ENCODE data around the gene ADAM8. TPM values are rescaled to one million over a fixed set of nuclear protein-coding genes. Genes with fewer than 3 reads are reported as not detected.

Gene ADAM8
- total RNA-seq, 1 donor from 2014 or later: 3.6 TPM

DNA sequence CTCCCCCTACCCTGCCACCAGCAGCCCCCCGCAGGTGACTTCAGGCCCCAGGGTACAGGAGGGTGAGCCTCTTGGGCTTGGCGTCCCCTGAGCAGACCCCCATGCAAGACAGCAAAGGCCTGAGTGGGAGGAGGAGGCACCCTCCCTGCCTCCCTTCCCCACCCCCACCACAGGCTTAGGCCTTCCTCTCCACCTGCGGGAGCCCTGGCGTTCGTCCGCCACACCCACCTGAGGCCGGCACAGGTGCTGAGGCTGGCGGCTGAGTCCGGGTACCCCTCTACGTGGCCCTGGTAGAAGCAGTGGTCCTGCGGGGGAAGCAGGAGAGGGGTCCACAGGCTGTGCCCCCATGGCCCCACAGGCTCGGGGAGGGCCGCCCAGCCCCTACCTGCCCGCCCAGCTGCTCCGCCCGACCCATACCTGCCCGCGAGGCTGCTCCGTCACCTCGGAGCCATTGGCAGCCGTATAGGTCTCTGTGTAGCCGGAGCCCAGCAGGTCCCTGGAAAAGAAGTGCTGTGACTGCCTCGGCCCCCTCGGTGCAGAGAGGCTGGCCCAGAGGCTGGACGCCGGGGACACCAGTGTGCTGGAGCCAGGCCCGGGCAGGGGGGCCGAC lies 3.0 kb downstream of the ADAM8 start:
- TF ChIP-seq, protein P1, sequence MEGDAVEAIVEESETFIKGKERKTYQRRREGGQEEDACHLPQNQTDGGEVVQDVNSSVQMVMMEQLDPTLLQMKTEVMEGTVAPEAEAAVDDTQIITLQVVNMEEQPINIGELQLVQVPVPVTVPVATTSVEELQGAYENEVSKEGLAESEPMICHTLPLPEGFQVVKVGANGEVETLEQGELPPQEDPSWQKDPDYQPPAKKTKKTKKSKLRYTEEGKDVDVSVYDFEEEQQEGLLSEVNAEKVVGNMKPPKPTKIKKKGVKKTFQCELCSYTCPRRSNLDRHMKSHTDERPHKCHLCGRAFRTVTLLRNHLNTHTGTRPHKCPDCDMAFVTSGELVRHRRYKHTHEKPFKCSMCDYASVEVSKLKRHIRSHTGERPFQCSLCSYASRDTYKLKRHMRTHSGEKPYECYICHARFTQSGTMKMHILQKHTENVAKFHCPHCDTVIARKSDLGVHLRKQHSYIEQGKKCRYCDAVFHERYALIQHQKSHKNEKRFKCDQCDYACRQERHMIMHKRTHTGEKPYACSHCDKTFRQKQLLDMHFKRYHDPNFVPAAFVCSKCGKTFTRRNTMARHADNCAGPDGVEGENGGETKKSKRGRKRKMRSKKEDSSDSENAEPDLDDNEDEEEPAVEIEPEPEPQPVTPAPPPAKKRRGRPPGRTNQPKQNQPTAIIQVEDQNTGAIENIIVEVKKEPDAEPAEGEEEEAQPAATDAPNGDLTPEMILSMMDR (conservative IDR thresholded peaks at IDR 0.05): no peak
- Mint-ChIP-seq H3K4me3 (no peak overlapping the region), H3K4me1 (peaks cover 3% of the 10 kb centered on the region), H3K27ac (ENCODE audit: unreplicated experiment) (no peak overlapping the region), H3K27me3 (ENCODE audit: low read depth) (peaks cover 19% of the 10 kb centered on the region), H3K36me3 (ENCODE audit: low read depth) (no peaks in the 10 kb centered on the region), H3K9me3 (no peaks in the 10 kb centered on the region)
- DNase-seq (ENCODE audit: low read depth, low spot score): no peak

DNA sequence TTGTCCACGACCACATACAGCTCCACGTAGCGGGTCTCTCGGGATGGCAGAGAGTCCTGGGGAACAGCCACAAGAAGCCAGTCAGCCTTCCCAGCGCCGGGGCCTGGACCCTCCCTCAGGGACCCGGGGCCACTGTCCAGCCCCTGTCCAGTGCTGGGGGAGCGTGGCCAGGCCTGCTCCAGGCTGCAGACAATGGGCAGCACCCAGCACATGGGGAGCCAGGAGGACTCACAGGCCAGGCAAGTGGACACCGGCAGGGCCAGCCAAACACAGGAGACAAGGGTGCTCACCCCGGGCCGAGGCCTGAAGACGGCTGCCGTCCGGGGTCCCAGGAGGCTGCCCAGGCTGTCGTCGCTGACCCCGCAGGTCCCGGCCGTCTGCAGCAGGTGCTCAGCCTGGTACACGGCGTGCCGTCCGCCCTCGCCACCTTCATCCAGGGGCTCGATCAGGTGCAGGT lies 3.7 kb downstream of the ADAM8 start:
- peaks cover 3% of the 10 kb centered on the region for H3K4me1 Mint-ChIP-seq
- DNase-seq (ENCODE audit: low read depth, low spot score): no peak
- no peak overlapping the region for H3K27ac Mint-ChIP-seq (ENCODE audit: unreplicated experiment)
- H3K27me3 Mint-ChIP-seq (ENCODE audit: low read depth): peaks cover 19% of the 10 kb centered on the region
- TF ChIP-seq, protein P1 (conservative IDR thresholded peaks at IDR 0.05): no peak
- H3K36me3 Mint-ChIP-seq (ENCODE audit: low read depth): no peaks in the 10 kb centered on the region
- no peaks in the 10 kb centered on the region for H3K9me3 Mint-ChIP-seq
- no peak overlapping the region for H3K4me3 Mint-ChIP-seq

DNA sequence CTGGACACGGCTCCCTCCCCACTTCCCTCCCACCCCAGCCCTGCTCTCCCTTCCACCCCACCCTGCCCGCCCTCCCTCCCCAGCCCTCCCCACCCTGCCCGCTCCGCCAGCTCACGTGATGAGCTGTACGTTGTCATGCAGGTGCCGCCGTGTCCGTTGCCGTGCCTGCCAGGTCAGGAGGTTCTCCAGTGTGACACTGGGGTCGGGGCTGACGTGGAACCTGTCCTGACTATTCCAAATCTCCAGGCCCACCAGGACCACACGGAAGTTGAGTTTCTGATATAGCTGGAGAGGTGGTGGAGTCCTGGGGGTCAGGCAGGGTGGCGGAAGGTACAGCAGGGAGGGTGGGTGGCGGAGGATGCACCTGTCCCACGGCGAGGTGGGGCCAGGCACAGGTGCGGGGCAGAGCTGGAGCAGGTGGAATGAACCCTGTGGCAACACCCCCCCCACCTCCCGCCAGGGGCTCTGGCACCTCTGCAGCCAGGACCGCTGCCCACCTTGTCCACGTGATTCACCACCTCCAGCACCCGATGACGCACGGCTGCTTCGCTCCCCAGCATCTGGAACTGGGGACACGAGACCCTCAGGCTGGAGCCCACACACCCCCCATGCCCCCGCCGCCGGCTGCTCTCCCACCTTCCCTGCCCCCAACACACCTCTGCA lies 4.2 kb downstream of the ADAM8 start:
- Mint-ChIP-seq H3K27me3 (ENCODE audit: low read depth) (peaks cover 15% of the 10 kb centered on the region), H3K36me3 (ENCODE audit: low read depth) (no peaks in the 10 kb centered on the region), H3K27ac (ENCODE audit: unreplicated experiment) (no peak overlapping the region), H3K9me3 (no peaks in the 10 kb centered on the region), H3K4me1 (peaks cover 3% of the 10 kb centered on the region), H3K4me3 (no peak overlapping the region)
- no peak for DNase-seq (ENCODE audit: low read depth, low spot score)
- TF ChIP-seq, protein P1 (conservative IDR thresholded peaks at IDR 0.05): no peak

DNA sequence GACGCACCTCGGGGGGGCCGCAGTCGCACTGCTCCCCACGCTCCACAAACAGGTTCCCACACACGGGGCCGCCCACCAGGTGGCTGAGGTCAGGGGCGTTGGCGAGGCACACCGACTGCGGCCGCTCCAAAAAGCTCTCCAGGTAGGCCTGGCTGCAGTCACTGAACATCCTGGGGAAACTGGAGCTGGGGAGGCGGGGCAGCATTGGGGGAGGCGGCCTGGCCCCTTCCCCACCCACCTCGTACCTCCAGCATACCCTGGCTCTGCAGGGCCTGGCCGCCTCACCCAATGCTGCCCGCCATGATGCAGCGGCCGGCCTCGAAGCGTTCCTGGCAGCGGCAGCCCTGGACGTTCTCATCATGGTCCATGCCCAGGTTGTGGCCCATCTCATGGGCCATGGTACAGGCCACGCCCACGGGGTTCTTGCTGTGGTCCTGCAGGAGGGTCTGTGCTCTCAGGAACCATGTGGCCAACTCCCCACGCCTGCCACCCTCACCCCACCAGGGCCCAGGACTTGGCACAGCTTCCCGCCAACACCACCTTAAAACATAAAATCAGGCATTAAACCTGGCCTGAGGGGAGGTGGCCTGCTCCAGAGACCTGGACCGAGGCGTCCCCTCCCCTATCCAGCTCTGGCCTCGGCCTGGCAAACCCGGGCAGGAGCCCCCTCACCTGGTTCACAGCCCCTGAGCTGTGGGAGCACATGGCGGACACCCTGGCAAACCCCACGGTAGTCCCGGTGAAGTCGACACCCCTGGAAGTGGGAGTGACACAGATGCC lies 5.0 kb downstream of the ADAM8 start:
- TF ChIP-seq, protein P1 (conservative IDR thresholded peaks at IDR 0.05): no peak
- Mint-ChIP-seq H3K36me3 (ENCODE audit: low read depth) (no peaks in the 10 kb centered on the region), H3K9me3 (no peaks in the 10 kb centered on the region), H3K4me1 (peaks cover 3% of the 10 kb centered on the region), H3K4me3 (no peak overlapping the region), H3K27me3 (ENCODE audit: low read depth) (peaks cover 15% of the 10 kb centered on the region), H3K27ac (ENCODE audit: unreplicated experiment) (no peak overlapping the region)
- no peak for DNase-seq (ENCODE audit: low read depth, low spot score)

DNA sequence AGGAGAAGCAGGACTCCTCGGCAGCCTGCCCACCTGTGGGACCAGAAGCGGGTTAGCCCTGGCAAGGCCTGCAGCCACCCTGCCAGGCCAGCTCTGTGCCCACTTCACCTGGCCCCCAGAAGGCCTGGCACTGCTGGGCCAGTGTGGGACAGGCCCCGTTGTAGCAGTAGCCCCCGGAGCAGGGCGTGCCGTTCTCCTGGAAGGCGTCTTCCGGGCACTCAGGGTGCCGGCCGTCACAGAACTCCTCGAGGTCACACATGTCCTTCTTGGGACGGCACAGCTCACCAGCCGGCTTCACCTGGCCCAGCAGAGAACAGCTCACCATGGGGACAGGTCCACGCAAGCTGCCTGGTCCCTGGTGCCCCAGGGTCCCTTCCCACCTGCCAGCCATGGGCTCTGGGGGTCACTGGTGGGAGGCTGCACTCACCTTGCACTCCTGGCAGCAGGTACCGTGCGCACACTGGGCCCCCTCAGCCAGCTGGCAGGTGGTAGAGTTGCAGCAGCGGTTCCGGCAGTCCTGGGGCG lies 5.8 kb downstream of the ADAM8 start:
- no peak for DNase-seq (ENCODE audit: low read depth, low spot score)
- Mint-ChIP-seq H3K27ac (ENCODE audit: unreplicated experiment) (no peak overlapping the region), H3K4me3 (no peak overlapping the region), H3K27me3 (ENCODE audit: low read depth) (peaks cover 11% of the 10 kb centered on the region), H3K36me3 (ENCODE audit: low read depth) (no peaks in the 10 kb centered on the region), H3K4me1 (peaks cover under 1% of the 10 kb centered on the region), H3K9me3 (no peaks in the 10 kb centered on the region)
- TF ChIP-seq, protein P1 (conservative IDR thresholded peaks at IDR 0.05): no peak
